Mesodermal cell (in vitro differentiated cells): ENCODE measurements around the gene CMTM8.

Experiments
- H3K27ac ChIP-seq: 2 replicates; pipeline ENCODE4 v1.7.0; 2013; ENCODE audit warnings: mild to moderate bottlenecking, low read depth, low read length, moderate library complexity; ENCODE audit not compliant: severe bottlenecking
- H3K36me3 ChIP-seq: 2 replicates; pipeline ENCODE4 v1.7.1; 2013; ENCODE audit warnings: mild to moderate bottlenecking, low read length, moderate library complexity; ENCODE audit not compliant: control insufficient read depth, insufficient read depth
- H3K4me1 ChIP-seq: one replicate; pipeline ENCODE4 v1.7.1; 2013; ENCODE audit warnings: mild to moderate bottlenecking, low read length; ENCODE audit not compliant: insufficient read depth, control insufficient read depth, poor library complexity, severe bottlenecking
- H3K4me3 ChIP-seq: 2 replicates; pipeline ENCODE4 v1.7.0; 2013; ENCODE audit warnings: low read length, control low read depth, mild to moderate bottlenecking; ENCODE audit not compliant: insufficient read depth, poor library complexity, severe bottlenecking; ENCODE audit errors: extremely low read depth
- H3K9me3 ChIP-seq: 2 replicates; pipeline ENCODE4 v1.7.1; 2013; ENCODE audit warnings: mild to moderate bottlenecking, low read length, moderate library complexity; ENCODE audit not compliant: control insufficient read depth
- WGBS, 2 experiments: methylation state at CpG; one replicate each; pipeline ENCODE4 v1.1.5; 2013; ENCODE audit warnings: missing lambda C conversion rate in 2 of 2; ENCODE audit not compliant: insufficient coverage in 2 of 2; 5-methylcytosine and 5-hydroxymethylcytosine counted together

The CMTM8 gene

DNA sequence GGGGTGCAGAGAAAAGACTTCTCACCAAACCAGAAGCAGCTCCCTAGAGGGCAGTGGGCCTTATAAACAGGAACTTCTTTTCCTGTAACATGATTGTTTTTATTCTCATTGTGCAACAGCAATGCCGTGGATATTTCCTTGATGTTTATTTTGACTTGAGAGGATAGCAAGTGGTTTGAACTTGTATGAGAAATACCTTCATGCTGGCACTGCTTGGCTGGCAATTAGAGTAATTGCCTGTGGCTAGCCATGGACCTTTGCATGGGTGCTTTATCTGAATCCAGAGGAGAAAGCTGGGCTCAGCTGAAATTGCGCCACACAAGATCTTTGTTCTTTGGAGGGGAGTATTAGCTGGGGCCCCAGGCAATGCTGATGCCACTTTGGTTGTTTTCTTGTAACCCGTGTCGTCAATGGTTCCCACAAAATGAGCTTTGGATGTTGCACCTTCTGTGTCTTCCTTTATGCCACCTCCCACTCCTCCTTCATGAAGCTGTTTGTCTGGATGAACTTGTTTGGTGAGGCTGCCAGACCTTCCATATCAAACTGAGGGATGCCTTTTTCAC is 37.9 kb downstream of the CMTM8 start:
- WGBS, 2 experiments, result 100% methylated on average over 2 of the region's 4 CpGs
- H3K4me1 ChIP-seq, result no peaks in the 10 kb centered on the region
- no peak overlapping the region for H3K4me3 ChIP-seq
- H3K36me3 ChIP-seq, result no peaks in the 10 kb centered on the region
- H3K27ac ChIP-seq, result no peak overlapping the region
- no peaks in the 10 kb centered on the region for H3K9me3 ChIP-seq

DNA sequence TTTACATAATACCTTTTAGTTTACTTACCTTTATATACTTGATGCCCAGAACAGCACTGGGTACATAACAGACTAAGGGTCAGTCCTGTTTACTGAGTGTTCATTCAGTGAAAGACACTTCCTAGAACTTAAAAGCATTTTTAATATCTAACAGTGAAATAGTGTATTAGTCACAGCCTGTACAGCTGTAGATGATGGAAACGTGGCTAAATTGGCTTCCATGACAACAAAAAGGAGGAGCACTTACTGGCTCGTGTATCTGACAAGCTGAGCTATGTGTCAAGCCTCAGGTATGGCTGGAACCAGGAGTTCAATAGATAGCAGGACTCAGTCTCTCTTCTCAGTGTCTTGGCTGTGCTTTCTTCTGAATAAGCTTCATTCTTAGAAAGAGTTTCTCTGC is 40.2 kb downstream of the CMTM8 start:
- H3K4me1 ChIP-seq, result no peaks in the 10 kb centered on the region
- H3K9me3 ChIP-seq, result no peaks in the 10 kb centered on the region
- H3K27ac ChIP-seq, result no peak overlapping the region
- 58 to 75% methylated on average over 2 of the region's 2 CpGs for whole genome bisulfite sequencing, 2 experiments
- no peaks in the 10 kb centered on the region for H3K36me3 ChIP-seq
- no peak overlapping the region for H3K4me3 ChIP-seq

DNA sequence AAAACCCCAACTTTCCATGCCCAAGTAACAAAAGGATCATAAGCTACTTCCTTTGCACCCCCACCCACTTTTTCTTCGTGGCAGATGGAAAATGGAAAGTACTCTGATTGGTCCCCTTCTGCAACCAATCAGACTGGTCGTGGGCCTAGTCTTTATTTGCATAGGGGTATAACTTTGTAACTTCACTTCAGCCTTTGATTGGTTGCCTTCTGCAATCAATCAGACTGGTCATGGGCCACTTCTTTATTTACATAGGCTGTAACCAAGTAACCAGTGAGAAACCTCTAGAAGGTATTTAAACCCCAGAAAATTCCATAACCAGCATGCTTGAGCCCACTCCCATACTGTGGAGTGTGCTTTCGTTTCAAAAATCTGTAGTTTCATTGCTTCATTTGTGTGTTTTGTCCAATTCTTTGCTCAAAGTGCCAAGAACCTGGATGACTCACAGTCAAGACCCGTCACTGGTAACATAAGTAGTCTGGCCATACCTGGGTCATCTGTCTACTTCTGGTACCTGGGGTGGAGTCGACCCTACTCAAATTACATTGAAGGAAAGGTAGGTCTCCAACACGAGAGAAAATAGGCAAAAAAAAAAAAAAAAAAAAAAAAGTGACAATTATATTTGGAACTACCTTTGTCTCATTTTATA is 41.9 kb downstream of the CMTM8 start:
- Histone ChIP-seq H3K9me3 (no peaks in the 10 kb centered on the region), H3K36me3 (no peaks in the 10 kb centered on the region), H3K27ac (no peak overlapping the region), H3K4me1 (no peaks in the 10 kb centered on the region), H3K4me3 (no peak overlapping the region)
- 60 to 95% methylated on average over 1 to 2 of the region's 6 CpGs for WGBS, 2 experiments

DNA sequence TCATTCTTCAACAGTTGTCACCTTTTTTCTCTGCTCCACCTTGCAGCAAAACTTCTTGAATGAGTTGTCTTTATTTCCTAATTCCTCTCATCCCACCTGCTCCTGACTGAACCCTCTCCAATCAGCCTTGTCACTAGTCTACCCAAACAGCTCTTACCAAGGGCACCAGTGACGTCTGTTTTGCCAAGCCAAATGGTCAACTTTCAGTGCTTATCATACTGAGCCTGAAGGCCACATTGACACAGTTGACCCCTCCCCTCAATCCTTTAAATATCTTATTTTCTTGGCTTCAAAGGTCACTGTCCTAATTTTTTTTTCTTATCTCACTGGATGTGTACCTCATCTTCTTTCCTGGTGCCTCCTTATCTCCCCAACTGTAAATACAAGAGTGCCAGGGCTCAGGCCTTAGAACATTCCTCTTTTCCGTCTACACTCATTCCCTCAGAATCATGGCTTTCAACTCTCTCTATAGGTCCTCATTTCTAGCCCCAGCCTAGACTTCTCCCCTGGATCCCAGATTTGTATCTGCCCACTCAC is 43.2 kb downstream of the CMTM8 start:
- Histone ChIP-seq H3K27ac (no peak overlapping the region), H3K36me3 (no peaks in the 10 kb centered on the region), H3K9me3 (no peaks in the 10 kb centered on the region), H3K4me1 (no peaks in the 10 kb centered on the region), H3K4me3 (no peak overlapping the region)
- WGBS, 2 experiments, result 86 to 89% methylated on average over 2 of the region's 2 CpGs

DNA sequence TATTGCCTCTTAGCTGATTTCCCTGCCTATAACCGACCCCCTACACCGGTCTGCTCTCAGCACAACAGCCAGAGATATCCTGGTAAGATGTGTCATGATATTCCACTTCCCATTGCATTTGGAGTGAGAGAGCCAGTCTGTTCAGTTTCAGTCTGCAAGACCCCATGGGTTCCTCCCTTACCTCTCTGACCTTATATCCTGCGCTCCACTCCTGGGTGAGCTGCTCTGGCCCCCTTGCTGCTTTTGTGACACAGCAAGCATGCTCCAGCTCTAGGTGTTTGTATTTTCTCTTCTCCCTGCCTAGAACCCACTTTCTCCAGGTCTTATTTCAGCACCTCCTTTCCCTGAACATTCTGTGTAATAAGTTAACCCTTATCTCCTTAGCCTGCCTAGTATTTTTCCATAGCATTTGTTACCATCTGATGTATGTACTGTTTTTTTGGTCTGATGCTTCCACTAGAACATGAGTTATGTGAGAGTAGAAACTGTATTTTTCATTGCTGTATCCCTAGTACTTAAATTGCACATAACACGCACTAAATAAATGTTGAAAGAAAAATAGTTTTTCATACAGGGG is 44.2 kb downstream of the CMTM8 start:
- WGBS, 2 experiments, result 100% methylated on average over 1 of the region's 4 CpGs

DNA sequence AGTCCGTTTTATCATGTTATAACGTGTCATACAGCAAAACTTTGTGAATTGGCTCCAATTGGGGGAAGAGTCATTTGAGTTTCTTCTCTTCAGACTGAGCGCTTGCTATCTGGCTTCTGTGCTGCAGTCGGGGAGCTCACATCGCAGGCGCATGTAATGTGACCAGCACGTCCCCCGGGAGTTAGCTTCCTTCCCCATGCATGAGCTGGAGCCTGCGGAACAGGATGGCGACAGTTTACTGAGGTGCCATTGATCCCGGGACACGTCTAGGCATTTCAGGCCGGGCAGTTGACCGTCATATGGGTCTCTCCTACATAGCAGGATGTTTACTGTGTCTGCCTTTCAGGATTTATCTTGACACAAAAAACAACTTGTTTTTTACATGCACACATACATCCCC is 44.8 kb downstream of the CMTM8 start:
- no peak overlapping the region for H3K4me3 ChIP-seq
- no peaks in the 10 kb centered on the region for H3K4me1 ChIP-seq
- WGBS, 2 experiments, result 90 to 94% methylated on average over 12 to 14 of the region's 14 CpGs
- H3K36me3 ChIP-seq, result no peaks in the 10 kb centered on the region
- H3K9me3 ChIP-seq, result no peaks in the 10 kb centered on the region
- H3K27ac ChIP-seq, result no peak overlapping the region

More for the DNA sequence above, 44.2 kb downstream of the CMTM8 start:
- no peak overlapping the region for H3K4me3 ChIP-seq
- H3K27ac ChIP-seq, result no peak overlapping the region
- H3K4me1 ChIP-seq, result no peaks in the 10 kb centered on the region
- no peaks in the 10 kb centered on the region for H3K9me3 ChIP-seq
- H3K36me3 ChIP-seq, result no peaks in the 10 kb centered on the region

DNA sequence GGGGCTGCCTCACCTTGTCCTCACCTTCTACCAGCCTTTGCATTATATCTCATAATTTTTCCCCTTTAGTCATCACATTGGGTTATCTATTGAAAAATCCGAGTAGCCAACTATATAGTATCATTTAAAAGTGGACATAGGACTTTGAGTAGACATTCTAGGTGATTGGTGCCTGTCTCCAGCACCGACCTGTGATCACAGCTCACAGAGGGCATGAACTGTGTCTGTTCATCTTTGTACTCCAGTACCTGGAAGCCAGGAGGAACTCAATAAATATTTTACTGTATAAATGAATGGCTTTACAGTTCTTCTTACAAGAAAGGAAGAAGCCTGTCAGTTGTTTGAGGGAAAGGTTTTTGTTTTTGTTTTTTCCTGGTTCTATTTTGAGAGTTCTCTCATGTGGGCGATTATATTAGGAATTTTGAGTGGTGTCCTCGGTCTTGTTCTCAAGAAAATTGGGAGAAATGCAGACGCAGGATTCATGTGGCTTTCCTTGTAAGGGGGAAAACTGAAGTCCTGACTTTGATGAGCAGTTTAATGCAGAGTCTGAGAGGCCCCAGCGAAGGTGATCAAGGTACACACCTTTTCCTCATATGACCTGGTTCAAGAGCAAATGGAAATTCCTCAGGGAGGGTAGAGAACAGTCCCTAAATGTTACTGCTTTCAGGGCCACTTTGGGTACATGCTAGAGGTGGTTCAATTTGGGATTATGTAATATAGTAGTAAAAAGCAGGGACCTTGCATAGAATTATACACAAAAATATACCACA is 46.1 kb downstream of the CMTM8 start:
- WGBS, 2 experiments, result 90 to 92% methylated on average over 4 of the region's 6 CpGs
- no peaks in the 10 kb centered on the region for H3K36me3 ChIP-seq
- no peak overlapping the region for H3K4me3 ChIP-seq
- no peaks in the 10 kb centered on the region for H3K4me1 ChIP-seq
- no peak overlapping the region for H3K27ac ChIP-seq
- H3K9me3 ChIP-seq, result no peaks in the 10 kb centered on the region

DNA sequence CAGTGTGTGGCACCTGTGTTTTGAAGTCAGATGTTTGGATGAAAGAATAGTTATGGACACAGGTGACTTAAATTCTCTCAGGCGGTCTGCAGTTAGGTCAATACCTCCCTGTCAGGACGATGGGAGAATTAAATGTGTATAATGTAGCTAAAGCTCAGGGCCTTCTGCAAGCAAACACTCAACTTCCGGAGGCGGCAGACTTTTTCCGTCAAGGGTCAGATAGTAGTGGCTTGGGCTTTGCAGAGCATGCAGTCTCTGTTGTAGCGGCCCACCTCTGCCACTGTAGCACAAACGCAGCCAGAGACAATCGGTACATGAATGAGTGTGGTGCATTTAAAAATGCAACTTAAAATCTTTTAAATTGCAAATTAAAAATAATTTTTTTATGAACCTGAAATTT is 47.4 kb downstream of the CMTM8 start:
- no peak overlapping the region for H3K27ac ChIP-seq
- WGBS, 2 experiments, result 89% methylated on average over 5 to 6 of the region's 8 CpGs

DNA sequence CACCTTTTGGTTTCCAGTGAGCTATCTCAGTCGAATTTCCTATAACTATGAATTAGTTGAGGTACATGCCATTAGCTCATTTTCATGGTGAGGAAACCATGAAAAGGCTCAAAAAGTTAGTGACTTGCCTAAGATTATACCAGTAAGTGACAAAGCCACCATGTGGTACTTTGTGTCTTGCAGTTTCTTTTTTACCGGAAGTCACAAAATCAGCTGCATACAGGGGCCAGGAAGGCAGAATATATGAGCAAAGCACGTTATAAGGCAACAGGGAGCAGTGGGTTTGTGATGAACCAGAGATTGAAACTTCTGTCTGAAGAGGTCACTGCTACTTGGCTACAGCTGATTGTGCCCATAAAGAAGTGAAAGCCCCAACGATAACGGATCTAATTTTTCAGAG is 50.3 kb downstream of the CMTM8 start:
- Histone ChIP-seq H3K4me1 (no peaks in the 10 kb centered on the region), H3K36me3 (no peaks in the 10 kb centered on the region), H3K4me3 (no peak overlapping the region), H3K27ac (no peak overlapping the region), H3K9me3 (no peaks in the 10 kb centered on the region)
- WGBS, 2 experiments, result 92 to 96% methylated on average over 5 of the region's 5 CpGs

More for the DNA sequence above, 47.4 kb downstream of the CMTM8 start:
- H3K4me1 ChIP-seq, result no peaks in the 10 kb centered on the region
- H3K9me3 ChIP-seq, result no peaks in the 10 kb centered on the region
- no peaks in the 10 kb centered on the region for H3K36me3 ChIP-seq
- H3K4me3 ChIP-seq, result no peak overlapping the region

DNA sequence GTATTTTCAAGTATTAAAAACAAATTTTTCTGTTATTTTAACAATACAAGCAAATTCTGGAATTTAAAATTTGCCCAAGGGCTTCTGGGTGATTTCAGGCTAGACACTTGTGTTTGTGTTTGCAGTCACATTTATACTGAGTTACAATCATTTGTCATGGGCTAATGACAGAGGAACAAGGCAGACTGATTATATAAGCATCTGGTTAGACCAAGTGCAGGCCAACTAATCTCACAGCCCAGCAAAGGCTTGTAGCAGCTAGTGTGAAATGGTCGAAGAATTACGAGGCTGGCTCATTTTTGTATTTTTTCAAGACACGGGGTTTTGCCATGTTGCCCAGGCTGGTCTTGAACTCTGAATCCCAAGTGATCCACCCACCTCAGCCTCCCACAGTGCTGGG is 52.1 kb downstream of the CMTM8 start:
- Histone ChIP-seq H3K36me3 (no peaks in the 10 kb centered on the region), H3K27ac (no peak overlapping the region), H3K4me1 (no peaks in the 10 kb centered on the region), H3K4me3 (no peak overlapping the region), H3K9me3 (no peaks in the 10 kb centered on the region)
- 86 to 89% methylated on average over 3 of the region's 3 CpGs for WGBS, 2 experiments
